ENCODE measurements around the gene FZD2. TPM values are rescaled to one million over a fixed set of nuclear protein-coding genes. Genes with fewer than 3 reads are reported as not detected.

Gene FZD2
- total and polyA plus RNA-seq, 2 of the 8 experiments (the other 6 are each of a cell fraction or from before 2014, with no cell fraction given), result 17.6 to 86.7 TPM

DNA sequence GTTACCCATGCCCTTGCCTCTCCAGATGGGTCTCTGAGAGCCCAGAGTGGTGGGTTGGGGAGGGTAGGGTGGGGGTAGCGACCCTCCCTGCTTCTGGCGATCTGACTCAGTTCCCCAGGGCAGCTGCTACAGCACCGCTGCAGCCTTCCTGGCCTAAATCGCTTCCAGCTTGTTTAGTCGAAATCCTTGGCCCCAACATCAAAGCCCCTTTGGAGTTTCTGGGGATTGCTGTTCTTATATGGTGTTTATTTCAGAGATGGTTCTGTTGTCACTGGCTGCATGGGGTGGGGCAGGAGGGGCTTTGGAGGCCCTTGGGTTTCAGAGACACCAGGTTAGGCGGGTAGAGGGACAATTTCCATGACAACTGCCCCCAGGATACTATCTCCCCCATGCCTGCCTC lies 35.9 kb downstream of the FZD2 start (continued):
- TF ChIP-seq, protein P1, sequence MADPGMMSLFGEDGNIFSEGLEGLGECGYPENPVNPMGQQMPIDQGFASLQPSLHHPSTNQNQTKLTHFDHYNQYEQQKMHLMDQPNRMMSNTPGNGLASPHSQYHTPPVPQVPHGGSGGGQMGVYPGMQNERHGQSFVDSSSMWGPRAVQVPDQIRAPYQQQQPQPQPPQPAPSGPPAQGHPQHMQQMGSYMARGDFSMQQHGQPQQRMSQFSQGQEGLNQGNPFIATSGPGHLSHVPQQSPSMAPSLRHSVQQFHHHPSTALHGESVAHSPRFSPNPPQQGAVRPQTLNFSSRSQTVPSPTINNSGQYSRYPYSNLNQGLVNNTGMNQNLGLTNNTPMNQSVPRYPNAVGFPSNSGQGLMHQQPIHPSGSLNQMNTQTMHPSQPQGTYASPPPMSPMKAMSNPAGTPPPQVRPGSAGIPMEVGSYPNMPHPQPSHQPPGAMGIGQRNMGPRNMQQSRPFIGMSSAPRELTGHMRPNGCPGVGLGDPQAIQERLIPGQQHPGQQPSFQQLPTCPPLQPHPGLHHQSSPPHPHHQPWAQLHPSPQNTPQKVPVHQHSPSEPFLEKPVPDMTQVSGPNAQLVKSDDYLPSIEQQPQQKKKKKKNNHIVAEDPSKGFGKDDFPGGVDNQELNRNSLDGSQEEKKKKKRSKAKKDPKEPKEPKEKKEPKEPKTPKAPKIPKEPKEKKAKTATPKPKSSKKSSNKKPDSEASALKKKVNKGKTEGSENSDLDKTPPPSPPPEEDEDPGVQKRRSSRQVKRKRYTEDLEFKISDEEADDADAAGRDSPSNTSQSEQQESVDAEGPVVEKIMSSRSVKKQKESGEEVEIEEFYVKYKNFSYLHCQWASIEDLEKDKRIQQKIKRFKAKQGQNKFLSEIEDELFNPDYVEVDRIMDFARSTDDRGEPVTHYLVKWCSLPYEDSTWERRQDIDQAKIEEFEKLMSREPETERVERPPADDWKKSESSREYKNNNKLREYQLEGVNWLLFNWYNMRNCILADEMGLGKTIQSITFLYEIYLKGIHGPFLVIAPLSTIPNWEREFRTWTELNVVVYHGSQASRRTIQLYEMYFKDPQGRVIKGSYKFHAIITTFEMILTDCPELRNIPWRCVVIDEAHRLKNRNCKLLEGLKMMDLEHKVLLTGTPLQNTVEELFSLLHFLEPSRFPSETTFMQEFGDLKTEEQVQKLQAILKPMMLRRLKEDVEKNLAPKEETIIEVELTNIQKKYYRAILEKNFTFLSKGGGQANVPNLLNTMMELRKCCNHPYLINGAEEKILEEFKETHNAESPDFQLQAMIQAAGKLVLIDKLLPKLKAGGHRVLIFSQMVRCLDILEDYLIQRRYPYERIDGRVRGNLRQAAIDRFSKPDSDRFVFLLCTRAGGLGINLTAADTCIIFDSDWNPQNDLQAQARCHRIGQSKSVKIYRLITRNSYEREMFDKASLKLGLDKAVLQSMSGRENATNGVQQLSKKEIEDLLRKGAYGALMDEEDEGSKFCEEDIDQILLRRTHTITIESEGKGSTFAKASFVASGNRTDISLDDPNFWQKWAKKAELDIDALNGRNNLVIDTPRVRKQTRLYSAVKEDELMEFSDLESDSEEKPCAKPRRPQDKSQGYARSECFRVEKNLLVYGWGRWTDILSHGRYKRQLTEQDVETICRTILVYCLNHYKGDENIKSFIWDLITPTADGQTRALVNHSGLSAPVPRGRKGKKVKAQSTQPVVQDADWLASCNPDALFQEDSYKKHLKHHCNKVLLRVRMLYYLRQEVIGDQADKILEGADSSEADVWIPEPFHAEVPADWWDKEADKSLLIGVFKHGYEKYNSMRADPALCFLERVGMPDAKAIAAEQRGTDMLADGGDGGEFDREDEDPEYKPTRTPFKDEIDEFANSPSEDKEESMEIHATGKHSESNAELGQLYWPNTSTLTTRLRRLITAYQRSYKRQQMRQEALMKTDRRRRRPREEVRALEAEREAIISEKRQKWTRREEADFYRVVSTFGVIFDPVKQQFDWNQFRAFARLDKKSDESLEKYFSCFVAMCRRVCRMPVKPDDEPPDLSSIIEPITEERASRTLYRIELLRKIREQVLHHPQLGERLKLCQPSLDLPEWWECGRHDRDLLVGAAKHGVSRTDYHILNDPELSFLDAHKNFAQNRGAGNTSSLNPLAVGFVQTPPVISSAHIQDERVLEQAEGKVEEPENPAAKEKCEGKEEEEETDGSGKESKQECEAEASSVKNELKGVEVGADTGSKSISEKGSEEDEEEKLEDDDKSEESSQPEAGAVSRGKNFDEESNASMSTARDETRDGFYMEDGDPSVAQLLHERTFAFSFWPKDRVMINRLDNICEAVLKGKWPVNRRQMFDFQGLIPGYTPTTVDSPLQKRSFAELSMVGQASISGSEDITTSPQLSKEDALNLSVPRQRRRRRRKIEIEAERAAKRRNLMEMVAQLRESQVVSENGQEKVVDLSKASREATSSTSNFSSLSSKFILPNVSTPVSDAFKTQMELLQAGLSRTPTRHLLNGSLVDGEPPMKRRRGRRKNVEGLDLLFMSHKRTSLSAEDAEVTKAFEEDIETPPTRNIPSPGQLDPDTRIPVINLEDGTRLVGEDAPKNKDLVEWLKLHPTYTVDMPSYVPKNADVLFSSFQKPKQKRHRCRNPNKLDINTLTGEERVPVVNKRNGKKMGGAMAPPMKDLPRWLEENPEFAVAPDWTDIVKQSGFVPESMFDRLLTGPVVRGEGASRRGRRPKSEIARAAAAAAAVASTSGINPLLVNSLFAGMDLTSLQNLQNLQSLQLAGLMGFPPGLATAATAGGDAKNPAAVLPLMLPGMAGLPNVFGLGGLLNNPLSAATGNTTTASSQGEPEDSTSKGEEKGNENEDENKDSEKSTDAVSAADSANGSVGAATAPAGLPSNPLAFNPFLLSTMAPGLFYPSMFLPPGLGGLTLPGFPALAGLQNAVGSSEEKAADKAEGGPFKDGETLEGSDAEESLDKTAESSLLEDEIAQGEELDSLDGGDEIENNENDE (IDR thresholded peaks at IDR 0.05; ENCODE audit: insufficient replicate concordance, low read length), result no peak
- TF ChIP-seq HDAC6 (IDR thresholded peaks at IDR 0.05; ENCODE audit: low read depth, low read length) (no peak), CTBP2 (IDR thresholded peaks at IDR 0.05; ENCODE audit: borderline replicate concordance, insufficient read depth, insufficient read length, low read length) (no peak), HDAC2 (IDR thresholded peaks at IDR 0.05; ENCODE audit: borderline replicate concordance in 1 of 2, low read depth in 2 of 2, low read length in 2 of 2) (no peak), TAF1 (IDR thresholded peaks at IDR 0.05; ENCODE audit: low read depth, low read length) (no peak), CHD1 (IDR thresholded peaks at IDR 0.05; ENCODE audit: low read depth, low read length) (no peak), SRF (IDR thresholded peaks at IDR 0.05; ENCODE audit: low read depth, low read length) (no peak)

All from H1 (cell line).